Activated CD4-positive, alpha-beta T cell treated with anti-CD3 and anti-CD28 coated beads, Interleukin-2, amount 10 ng/mL, durations not matched to agents 7 days and 5 days (primary cell): ENCODE results near the gene PITRM1. TPM values are rescaled to one million over a fixed set of nuclear protein-coding genes. Genes with fewer than 3 reads are reported as not detected.
"Not testable (repeated sequence)": the region's sequence is repeated elsewhere in the genome, so short reads cannot be mapped to it uniquely, and the experiment has no call there.

Experiments
- CTCF ChIA-PET: fragments of 350-600 bp; sonication (Branson Sonifier 250); formaldehyde crosslinking; loops from one replicate; lab custom pipeline; 2021; ENCODE audit warnings: antibody characterized with exemption; lab: Charles Lee
- POLR2A ChIA-PET: fragments of 350-600 bp; sonication (Branson Sonifier 250); formaldehyde crosslinking; loops from one replicate; lab custom pipeline; 2021; ENCODE audit warnings: antibody characterized with exemption; lab: Charles Lee
- DNase-seq: peaks from one replicate; pipeline ENCODE4 v3.0.0-alpha.2; 2020
- H3K27ac Mint-ChIP-seq: one replicate; pipeline ENCODE4 v1.8.0; 2021; ENCODE audit warnings: mild to moderate bottlenecking, moderate library complexity, mixed read lengths
- H3K27me3 Mint-ChIP-seq: one replicate; pipeline ENCODE4 v1.8.0; 2021; ENCODE audit warnings: mixed read lengths
- H3K36me3 Mint-ChIP-seq: one replicate; pipeline ENCODE4 v1.8.0; 2021; ENCODE audit warnings: low read depth, mixed read lengths
- H3K4me1 Mint-ChIP-seq: one replicate; pipeline ENCODE4 v1.8.0; 2021; ENCODE audit warnings: mixed read lengths
- H3K4me3 Mint-ChIP-seq: one replicate; pipeline ENCODE4 v1.8.0; 2021; ENCODE audit warnings: mild to moderate bottlenecking, moderate library complexity, mixed read lengths
- H3K9me3 Mint-ChIP-seq: one replicate; pipeline ENCODE4 v1.8.0; 2021; ENCODE audit warnings: mixed read lengths
- total RNA-seq, 2 experiments: library from RNA; stranded (reverse); gene quantifications; one replicate each; pipeline ENCODE4 v1.2.3, GENCODE V29; 2021

PITRM1 gene
- total RNA-seq, 2 experiments from 2014 or later, result 57.4 to 58.0 TPM

GRCh38 chr10:3106328-3106727 lies 66.3 kb downstream of the PITRM1 start:
- H3K27me3 Mint-ChIP-seq, H3K4me3 Mint-ChIP-seq, CTCF ChIA-PET, DNase-seq, POLR2A ChIA-PET, H3K9me3 Mint-ChIP-seq, H3K27ac Mint-ChIP-seq, H3K4me1 Mint-ChIP-seq: not testable (repeated sequence)
- peaks cover 61% of the 10 kb centered on the region for H3K36me3 Mint-ChIP-seq

GRCh38 chr10:3105905-3106304 lies 66.7 kb downstream of the PITRM1 start:
- no peaks in the 10 kb centered on the region for H3K27me3 Mint-ChIP-seq

GRCh38 chr10:3105166-3105565 lies 67.4 kb downstream of the PITRM1 start:
- Mint-ChIP-seq H3K4me1 (no peaks in the 10 kb centered on the region), H3K27ac (no peak overlapping the region), H3K9me3 (no peaks in the 10 kb centered on the region), H3K4me3 (no peak overlapping the region), H3K36me3 (peaks cover 61% of the 10 kb centered on the region), H3K27me3 (no peaks in the 10 kb centered on the region)
- ChIA-PET POLR2A (no interaction called here), CTCF (no interaction called here)
- no peak for DNase-seq

More at GRCh38 chr10:3105905-3106304, 66.7 kb downstream of the PITRM1 start:
- POLR2A ChIA-PET, result no interaction called here
- Mint-ChIP-seq H3K9me3 (no peaks in the 10 kb centered on the region), H3K27ac (no peak overlapping the region), H3K4me1 (no peaks in the 10 kb centered on the region), H3K4me3 (no peak overlapping the region), H3K36me3 (peaks cover 62% of the 10 kb centered on the region)
- CTCF ChIA-PET, result no interaction called here
- no peak for DNase-seq

GRCh38 chr10:3104251-3104918 lies 68.2 kb downstream of the PITRM1 start:
- DNase-seq, result no peak
- Mint-ChIP-seq H3K27ac (no peak overlapping the region), H3K4me3 (no peak overlapping the region), H3K4me1 (no peaks in the 10 kb centered on the region), H3K36me3 (peaks cover 61% of the 10 kb centered on the region), H3K27me3 (no peaks in the 10 kb centered on the region), H3K9me3 (no peaks in the 10 kb centered on the region)
- ChIA-PET CTCF (no interaction called here), POLR2A (no interaction called here)

GRCh38 chr10:3103646-3104045 lies 68.9 kb downstream of the PITRM1 start:
- H3K4me3 Mint-ChIP-seq, result no peak overlapping the region
- H3K27me3 Mint-ChIP-seq, result no peaks in the 10 kb centered on the region
- no peak for DNase-seq
- no peak overlapping the region for H3K27ac Mint-ChIP-seq
- no peaks in the 10 kb centered on the region for H3K4me1 Mint-ChIP-seq
- POLR2A ChIA-PET, result no interaction called here
- H3K36me3 Mint-ChIP-seq, result peaks cover 58% of the 10 kb centered on the region
- no peaks in the 10 kb centered on the region for H3K9me3 Mint-ChIP-seq
- CTCF ChIA-PET, result no interaction called here

- CTCF ChIA-PET, result interaction anchor here (1.5 kb wide), 1 partner anchor 7 kb away, joined by 3 read pairs; no protein-coding TSS in a partner anchor
- DNase-seq, result no peak
- Mint-ChIP-seq H3K27me3 (no peaks in the 10 kb centered on the region), H3K36me3 (peaks cover 53% of the 10 kb centered on the region), H3K4me1 (no peaks in the 10 kb centered on the region), H3K9me3 (no peaks in the 10 kb centered on the region), H3K4me3 (no peak overlapping the region), H3K27ac (no peak overlapping the region)
- POLR2A ChIA-PET, result no interaction called here
Observed at GRCh38 chr10:3102720-3103427, 69.7 kb downstream of the PITRM1 start.

GRCh38 chr10:3100856-3101640 lies 71.5 kb downstream of the PITRM1 start:
- Mint-ChIP-seq H3K36me3 (peaks cover 50% of the 10 kb centered on the region), H3K27ac (no peak overlapping the region), H3K27me3 (no peaks in the 10 kb centered on the region), H3K9me3 (no peaks in the 10 kb centered on the region), H3K4me3 (no peak overlapping the region), H3K4me1 (peaks cover 10% of the 10 kb centered on the region)
- ChIA-PET POLR2A (no interaction called here), CTCF (interaction anchor here (1.5 kb wide), 1 partner anchor 9 kb away, joined by 3 read pairs; no protein-coding TSS in a partner anchor)
- DNase-seq, result no peak

GRCh38 chr10:3100093-3100792 lies 72.3 kb downstream of the PITRM1 start:
- no peak overlapping the region for H3K27ac Mint-ChIP-seq
- DNase-seq, result no peak
- H3K4me3 Mint-ChIP-seq, result no peak overlapping the region
- no peaks in the 10 kb centered on the region for H3K9me3 Mint-ChIP-seq
- peaks cover 49% of the 10 kb centered on the region for H3K36me3 Mint-ChIP-seq
- ChIA-PET POLR2A (no interaction called here), CTCF (no interaction called here)
- H3K27me3 Mint-ChIP-seq, result no peaks in the 10 kb centered on the region
- H3K4me1 Mint-ChIP-seq, result peaks cover 18% of the 10 kb centered on the region

- Mint-ChIP-seq H3K27me3 (no peaks in the 10 kb centered on the region), H3K36me3 (peaks cover 53% of the 10 kb centered on the region), H3K9me3 (no peaks in the 10 kb centered on the region), H3K4me3 (no peak overlapping the region), H3K4me1 (peaks cover 26% of the 10 kb centered on the region), H3K27ac (no peak overlapping the region)
- ChIA-PET CTCF (no interaction called here), POLR2A (no interaction called here)
- no peak for DNase-seq
Observed at GRCh38 chr10:3099291-3100092, 73.1 kb downstream of the PITRM1 start.

- ChIA-PET POLR2A (no interaction called here), CTCF (no interaction called here)
- H3K4me3 Mint-ChIP-seq, result no peak overlapping the region
- no peaks in the 10 kb centered on the region for H3K27me3 Mint-ChIP-seq
- DNase-seq, result no peak
- no peaks in the 10 kb centered on the region for H3K9me3 Mint-ChIP-seq
- H3K4me1 Mint-ChIP-seq, result peaks cover 34% of the 10 kb centered on the region
- H3K36me3 Mint-ChIP-seq, result peaks cover 52% of the 10 kb centered on the region
- H3K27ac Mint-ChIP-seq, result no peak overlapping the region
Observed at GRCh38 chr10:3098689-3099088, 73.9 kb downstream of the PITRM1 start.

GRCh38 chr10:3097160-3097559 lies 75.4 kb downstream of the PITRM1 start:
- H3K27me3 Mint-ChIP-seq, result no peaks in the 10 kb centered on the region
- CTCF ChIA-PET, result no interaction called here
- peaks cover 46% of the 10 kb centered on the region for H3K4me1 Mint-ChIP-seq
- DNase-seq, result no peak
- H3K9me3 Mint-ChIP-seq, result no peaks in the 10 kb centered on the region
- POLR2A ChIA-PET, result no interaction called here
- peaks cover 54% of the 10 kb centered on the region for H3K36me3 Mint-ChIP-seq
- peak overlapping the region; percentile 58 for H3K27ac Mint-ChIP-seq
- no peak overlapping the region for H3K4me3 Mint-ChIP-seq

- ChIA-PET POLR2A (no interaction called here), CTCF (interaction anchor here (2.2 to 2.5 kb wide), 2 partner anchors 17 to 26 kb away, joined by 7 to 8 read pairs; no protein-coding TSS in a partner anchor)
- Mint-ChIP-seq H3K4me3 (no peak overlapping the region), H3K4me1 (peaks cover 55% of the 10 kb centered on the region), H3K36me3 (peaks cover 53% of the 10 kb centered on the region), H3K27me3 (no peaks in the 10 kb centered on the region), H3K9me3 (no peaks in the 10 kb centered on the region), H3K27ac (no peak overlapping the region)
- no peak for DNase-seq
Observed at GRCh38 chr10:3096149-3096548, 76.4 kb downstream of the PITRM1 start.
